HG02852 (cell line): ENCODE results near the gene DLG1.
"Not testable (repeated sequence)": the region's sequence is repeated elsewhere in the genome, so short reads cannot be mapped to it uniquely, and the experiment has no call there.

ENCODE experiments used
- ATAC-seq: cut with Tn5 transposase; IDR thresholded peaks from one replicate; pipeline ENCODE4 v1.9.1; 2021; ENCODE audit warnings: mild to moderate bottlenecking, moderate library complexity; ENCODE audit not compliant: unreplicated experiment

DLG1 gene

GRCh38 chr3:197216914-197217313 lies 81.5 kb downstream of the DLG1 start:
- ATAC-seq: no peak

DNA sequence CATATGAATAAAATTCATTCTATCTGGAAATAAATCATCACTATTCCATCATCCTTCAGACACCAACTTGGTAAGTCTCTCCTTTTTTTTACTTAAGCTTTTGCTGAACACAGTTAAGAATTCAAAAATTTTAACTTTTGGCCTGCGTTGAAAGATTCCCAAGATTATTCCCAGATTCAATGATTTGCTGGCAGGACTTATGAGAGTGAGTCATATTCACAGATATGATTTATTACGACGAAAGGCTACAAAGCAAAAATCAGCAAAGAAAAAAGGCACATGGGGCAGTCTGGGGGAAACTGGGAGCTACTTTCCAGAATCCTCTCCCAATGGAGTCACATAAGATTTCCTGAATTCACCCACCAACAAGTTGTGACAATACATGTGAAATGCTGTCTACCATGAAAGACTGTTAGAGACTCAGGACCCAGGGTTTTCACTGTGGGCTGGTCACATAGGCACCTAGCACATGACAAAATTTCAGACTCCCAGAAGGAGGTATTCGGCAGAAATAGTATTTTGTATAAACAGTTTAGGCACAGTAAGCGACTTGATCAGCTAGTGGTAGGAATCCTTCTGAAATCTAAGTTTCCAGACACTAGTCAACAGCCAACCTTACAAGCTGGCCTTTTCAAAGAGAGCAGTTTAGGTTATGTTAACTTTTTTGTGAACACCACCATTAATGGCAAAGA lies 82.1 kb downstream of the DLG1 start:
- no peak for ATAC-seq

DNA sequence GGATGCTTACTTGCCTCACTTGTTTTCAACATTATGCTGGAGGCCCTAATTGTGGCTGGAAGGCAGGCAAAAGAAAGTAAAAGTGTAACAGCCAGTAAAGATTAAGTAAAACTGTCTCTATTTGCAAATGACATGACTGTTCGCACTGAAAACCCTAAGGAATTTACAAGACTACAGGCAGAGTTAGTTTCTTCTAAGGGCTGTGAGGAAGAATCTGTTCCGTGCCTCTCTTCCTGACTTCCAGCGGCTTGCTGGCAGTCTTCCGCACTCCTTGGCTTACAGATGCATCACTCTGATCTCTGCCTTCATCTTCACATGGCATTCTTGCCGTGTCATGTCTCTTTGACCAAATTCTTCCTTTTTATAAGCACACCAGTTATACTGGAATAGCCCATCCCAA lies 86.1 kb downstream of the DLG1 start:
- no peak for ATAC-seq

DNA sequence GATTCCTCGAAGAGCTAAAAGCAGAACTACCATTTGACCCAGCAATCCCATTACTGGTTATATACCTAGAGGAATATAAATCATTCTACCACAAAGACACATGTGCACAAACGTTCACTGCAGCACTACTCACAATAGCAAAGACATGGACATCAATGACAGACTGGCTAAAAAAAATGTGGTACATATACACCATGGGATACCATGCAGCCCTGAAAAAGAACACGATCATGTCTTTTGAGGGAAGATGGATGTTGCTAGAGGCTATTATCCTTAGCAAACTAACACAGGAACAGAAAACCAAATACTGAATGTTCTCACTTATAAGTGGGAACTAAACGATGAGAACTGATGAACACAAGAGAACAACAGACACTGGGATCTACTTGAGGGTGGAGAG lies 86.7 kb downstream of the DLG1 start:
- not testable (repeated sequence) for ATAC-seq

- no peak for ATAC-seq
Observed at GRCh38 chr3:197209366-197210260, 88.8 kb downstream of the DLG1 start.

DNA sequence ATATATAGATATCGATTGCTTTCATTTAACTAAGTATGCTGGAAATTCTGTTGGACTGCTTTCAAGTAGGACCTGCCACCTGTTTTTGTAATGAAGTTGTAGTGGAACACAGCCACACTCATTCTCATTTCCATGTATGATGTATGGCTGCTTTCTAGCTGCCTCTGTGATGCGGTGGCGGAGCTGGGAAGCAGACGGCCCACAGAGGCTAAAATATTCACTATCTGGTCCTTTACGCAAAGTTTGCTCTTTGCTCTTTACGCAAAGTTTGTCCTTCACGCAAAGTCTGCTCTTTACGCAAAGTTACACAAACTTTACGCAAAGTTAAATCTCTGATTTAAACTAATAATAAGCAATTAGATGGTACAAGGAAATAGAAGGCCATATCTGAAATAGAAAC lies 91.5 kb downstream of the DLG1 start:
- ATAC-seq: no peak

GRCh38 chr3:197205675-197206074 lies 92.7 kb downstream of the DLG1 start:
- no peak for ATAC-seq

GRCh38 chr3:197205265-197205664 lies 93.1 kb downstream of the DLG1 start:
- ATAC-seq: no peak

GRCh38 chr3:197204736-197205135 lies 93.7 kb downstream of the DLG1 start:
- no peak for ATAC-seq

- no peak for ATAC-seq
Observed at GRCh38 chr3:197203714-197204146, 94.7 kb downstream of the DLG1 start.

GRCh38 chr3:197202694-197203093 lies 95.7 kb downstream of the DLG1 start:
- no peak for ATAC-seq

- no peak for ATAC-seq
Observed at GRCh38 chr3:197201791-197202452, 96.5 kb downstream of the DLG1 start.

GRCh38 chr3:197200856-197201255 lies 97.6 kb downstream of the DLG1 start:
- not testable (repeated sequence) for ATAC-seq

DNA sequence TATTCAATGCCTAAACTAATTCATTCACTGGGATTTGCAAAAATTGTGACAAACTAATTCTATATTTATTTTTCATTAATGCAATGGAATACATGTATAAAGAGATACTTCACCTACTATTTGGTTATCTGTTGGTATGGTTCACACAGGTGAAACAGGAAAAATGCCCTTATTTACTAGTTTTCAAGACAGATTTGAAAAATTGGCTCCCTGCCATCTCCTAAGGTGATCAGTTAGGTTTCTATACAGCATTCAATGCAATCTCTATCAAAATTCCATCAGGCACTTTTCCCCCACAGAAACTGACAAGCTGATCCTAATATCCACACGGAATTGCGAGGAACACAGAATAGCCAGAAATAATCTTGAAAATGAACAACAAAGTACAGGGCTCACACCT lies 101.1 kb downstream of the DLG1 start:
- no peak for ATAC-seq

GRCh38 chr3:197196192-197196591 lies 102.2 kb downstream of the DLG1 start:
- no peak for ATAC-seq

DNA sequence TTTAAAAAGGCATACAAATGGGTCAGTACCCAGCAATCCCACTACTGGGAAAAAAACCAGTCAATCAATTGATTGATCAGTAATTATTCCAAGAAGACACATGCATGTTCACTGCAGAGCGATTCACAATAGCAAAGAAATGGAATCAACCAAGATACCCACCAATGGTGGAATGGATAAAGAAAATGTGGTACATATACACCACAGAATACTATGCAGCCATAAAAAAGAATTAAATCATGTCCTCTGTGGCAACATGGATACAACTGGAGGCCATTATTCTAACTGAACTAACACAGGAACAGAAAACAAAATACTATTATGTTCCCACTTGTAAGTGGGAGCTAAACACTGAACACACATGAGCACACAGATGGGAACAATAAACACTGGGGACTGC lies 103.1 kb downstream of the DLG1 start:
- no peak for ATAC-seq

- ATAC-seq: not testable (repeated sequence)
Observed at GRCh38 chr3:197193759-197194158, 104.7 kb downstream of the DLG1 start.

- ATAC-seq: no peak
Observed at GRCh38 chr3:197191897-197192296, 106.5 kb downstream of the DLG1 start.

- no peak for ATAC-seq
Observed at GRCh38 chr3:197189623-197190022, 108.8 kb downstream of the DLG1 start.

DNA sequence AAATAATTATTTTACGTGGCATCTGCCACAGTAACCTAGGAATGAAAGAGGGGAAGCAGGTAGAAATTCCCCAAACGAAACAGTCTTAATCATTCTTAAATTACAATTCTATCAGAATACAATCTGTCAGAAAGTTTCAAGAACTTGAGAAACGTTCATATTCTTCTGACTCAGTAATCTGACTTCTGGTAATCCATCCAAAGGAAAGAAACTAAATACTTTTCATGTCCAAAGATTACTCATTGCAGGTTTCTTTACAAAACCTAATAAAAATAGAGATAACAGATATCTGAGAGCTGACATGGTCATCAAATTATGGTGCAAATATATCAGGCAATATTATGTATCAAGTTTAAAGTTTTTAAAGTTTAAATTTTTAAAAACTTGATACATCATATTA lies 109.4 kb downstream of the DLG1 start:
- ATAC-seq: no peak

- peak; percentile 45 for ATAC-seq
Observed at GRCh38 chr3:197186887-197187588, 111.4 kb downstream of the DLG1 start.
